ENCODE results near the gene PGA4. TPM values are rescaled to one million over a fixed set of nuclear protein-coding genes. Genes with fewer than 3 reads are reported as not detected.
"Not testable (repeated sequence)": the region's sequence is repeated elsewhere in the genome, so short reads cannot be mapped to it uniquely, and the experiment has no call there.

The PGA4 gene
- total and polyA plus RNA-seq, 2 of the 8 experiments (the other 6 are each of a cell fraction or from before 2014, with no cell fraction given): 1.3 TPM; not detected in 1

GRCh38 chr11:61218306-61218705 lies 3.8 kb upstream of the PGA4 start:
- H3K4me3 ChIP-seq (ENCODE audit: extremely low read depth in 1 of 4, insufficient read depth in 2 of 4, low read depth in 3 of 4, low read length in 4 of 4); CTCF ChIA-PET (ENCODE audit: partially characterized antibody); H3K18ac ChIP-seq (ENCODE audit: extremely low read depth, low read length); H3K27me3 ChIP-seq (replicated peaks in 1 of 4; ENCODE audit: control insufficient read depth in 3 of 4, extremely low read depth in 1 of 4, insufficient read depth in 3 of 4, low read length in 3 of 4); H2BK120ac ChIP-seq (replicated peaks; ENCODE audit: low read depth, low read length); H4K8ac ChIP-seq (ENCODE audit: extremely low read depth, insufficient read depth, low read length); H3K4ac ChIP-seq (replicated peaks; ENCODE audit: insufficient read length, low read depth, low read length); H4K20me1 ChIP-seq (replicated peaks in 1 of 2; ENCODE audit: control insufficient read depth in 1 of 2, insufficient read depth in 2 of 2, low read length in 2 of 2); H3K27ac ChIP-seq (ENCODE audit: low read depth, low read length); H3K9me3 ChIP-seq (ENCODE audit: insufficient read depth in 2 of 2, low read depth in 1 of 2, low read length in 1 of 2); H3K4me1 ChIP-seq (replicated peaks in 1 of 4; ENCODE audit: control insufficient read depth in 3 of 4, insufficient read depth in 4 of 4, low read length in 3 of 4); H2AFZ ChIP-seq (ENCODE audit: low read length); H3K56ac ChIP-seq (replicated peaks; ENCODE audit: insufficient read length, low read depth, low read length); H3K4me2 ChIP-seq (ENCODE audit: insufficient read depth in 1 of 2, low read depth in 2 of 2, low read length in 2 of 2); H2BK12ac ChIP-seq (ENCODE audit: low read depth, low read length); H4K5ac ChIP-seq (ENCODE audit: insufficient read length, low read depth, low read length); POLR2A ChIA-PET (ENCODE audit: partially characterized antibody); H3K23me2 ChIP-seq (ENCODE audit: low read depth, low read length); H2BK5ac ChIP-seq (ENCODE audit: low read depth, low read length); FAIRE-seq; DNase-seq (ENCODE audit: low read depth in 1 of 2, low spot score in 2 of 2); H3K9ac ChIP-seq (replicated peaks in 1 of 4; ENCODE audit: extremely low read depth in 1 of 4, low read depth in 3 of 4, low read length in 3 of 4); H2BK15ac ChIP-seq (ENCODE audit: low read length); H3K79me1 ChIP-seq (ENCODE audit: low read depth, low read length); H4K91ac ChIP-seq (replicated peaks; ENCODE audit: insufficient read length, low read length); H3K14ac ChIP-seq (ENCODE audit: insufficient read length); H2AK5ac ChIP-seq (ENCODE audit: low read depth, low read length); H3K36me3 ChIP-seq (ENCODE audit: control insufficient read depth in 2 of 4, insufficient read depth in 4 of 4, low read length in 3 of 4); H3K23ac ChIP-seq (ENCODE audit: insufficient read length); H3K79me2 ChIP-seq (ENCODE audit: control insufficient read depth in 1 of 2, insufficient read depth in 2 of 2, low read length in 2 of 2); H2BK20ac ChIP-seq (ENCODE audit: low read length): not testable (repeated sequence)
- no CpG with 5 or more reads among the region's 4 CpGs for WGBS, 2 experiments (ENCODE audit: extremely low coverage in 1 of 2, insufficient coverage in 1 of 2, insufficient read length in 1 of 2, insufficient replicate concordance in 2 of 2, low coverage in 1 of 2, low lambda C conversion rate in 2 of 2, missing lambda C conversion rate in 1 of 2)

GRCh38 chr11:61219016-61219415 lies 3.1 kb upstream of the PGA4 start:
- H3K4me1 ChIP-seq (replicated peaks in 1 of 4; ENCODE audit: control insufficient read depth in 3 of 4, insufficient read depth in 4 of 4, low read length in 3 of 4); H3K79me2 ChIP-seq (ENCODE audit: control insufficient read depth in 1 of 2, insufficient read depth in 2 of 2, low read length in 2 of 2); H3K4me2 ChIP-seq (ENCODE audit: insufficient read depth in 1 of 2, low read depth in 2 of 2, low read length in 2 of 2); H2AFZ ChIP-seq (ENCODE audit: low read length); H3K9ac ChIP-seq (replicated peaks in 1 of 4; ENCODE audit: extremely low read depth in 1 of 4, low read depth in 3 of 4, low read length in 3 of 4); H3K36me3 ChIP-seq (ENCODE audit: control insufficient read depth in 2 of 4, insufficient read depth in 4 of 4, low read length in 3 of 4); H2BK5ac ChIP-seq (ENCODE audit: low read depth, low read length); H3K4ac ChIP-seq (replicated peaks; ENCODE audit: insufficient read length, low read depth, low read length); H3K27ac ChIP-seq (ENCODE audit: low read depth, low read length); H2BK120ac ChIP-seq (replicated peaks; ENCODE audit: low read depth, low read length); H2BK15ac ChIP-seq (ENCODE audit: low read length); H3K14ac ChIP-seq (ENCODE audit: insufficient read length); FAIRE-seq; CTCF ChIA-PET (ENCODE audit: partially characterized antibody); H3K18ac ChIP-seq (ENCODE audit: extremely low read depth, low read length); DNase-seq (ENCODE audit: low read depth in 1 of 2, low spot score in 2 of 2); H4K20me1 ChIP-seq (replicated peaks in 1 of 2; ENCODE audit: control insufficient read depth in 1 of 2, insufficient read depth in 2 of 2, low read length in 2 of 2); H4K91ac ChIP-seq (replicated peaks; ENCODE audit: insufficient read length, low read length); H2AK5ac ChIP-seq (ENCODE audit: low read depth, low read length); H4K8ac ChIP-seq (ENCODE audit: extremely low read depth, insufficient read depth, low read length); H2BK20ac ChIP-seq (ENCODE audit: low read length); H3K23me2 ChIP-seq (ENCODE audit: low read depth, low read length); POLR2A ChIA-PET (ENCODE audit: partially characterized antibody); H2BK12ac ChIP-seq (ENCODE audit: low read depth, low read length); H3K56ac ChIP-seq (replicated peaks; ENCODE audit: insufficient read length, low read depth, low read length); H3K27me3 ChIP-seq (replicated peaks in 1 of 4; ENCODE audit: control insufficient read depth in 3 of 4, extremely low read depth in 1 of 4, insufficient read depth in 3 of 4, low read length in 3 of 4); H3K23ac ChIP-seq (ENCODE audit: insufficient read length); H3K4me3 ChIP-seq (ENCODE audit: extremely low read depth in 1 of 4, insufficient read depth in 2 of 4, low read depth in 3 of 4, low read length in 4 of 4); H3K9me3 ChIP-seq (ENCODE audit: insufficient read depth in 2 of 2, low read depth in 1 of 2, low read length in 1 of 2); H4K5ac ChIP-seq (ENCODE audit: insufficient read length, low read depth, low read length); H3K79me1 ChIP-seq (ENCODE audit: low read depth, low read length): not testable (repeated sequence)
- WGBS, 2 experiments (ENCODE audit: extremely low coverage in 1 of 2, insufficient coverage in 1 of 2, insufficient read length in 1 of 2, insufficient replicate concordance in 2 of 2, low coverage in 1 of 2, low lambda C conversion rate in 2 of 2, missing lambda C conversion rate in 1 of 2): 87% methylated on average over 5 of the region's 5 CpGs; no CpG with 5 or more reads in 1 of the 2 experiments
